NCI-H345 (cell line): ENCODE results near the gene TNK1.

Experiments used
- DNase-seq: peaks from one replicate; lab custom pipeline; 2025; lab: John Stamatoyannopoulos, UW

TNK1 gene

GRCh38 chr17:7436556-7437368, 55.9 kb downstream of the TNK1 start:
- DNase-seq: peak; percentile 67

GRCh38 chr17:7437369-7437863, 56.5 kb downstream of the TNK1 start:
- DNase-seq: no peak

- DNase-seq: no peak
Measured at GRCh38 chr17:7437950-7438614, 57.2 kb downstream of the TNK1 start.

- DNase-seq: no peak
Measured at GRCh38 chr17:7438656-7439460, 58.0 kb downstream of the TNK1 start.
